Mucosa of descending colon (tissue), 3 donors: ENCODE measurements around the gene MBNL1. TPM values are rescaled to one million over a fixed set of nuclear protein-coding genes. Genes with fewer than 3 reads are reported as not detected.
"Not testable (repeated sequence)": the region's sequence is repeated elsewhere in the genome, so short reads cannot be mapped to it uniquely, and the experiment has no call there.

ENCODE experiments used
- ATAC-seq: fragments of 200-7000 bp; cut with Tn5 transposase; one replicate; pipeline ENCODE4 v1.9.1; 2020; ENCODE audit warnings: mild to moderate bottlenecking, moderate library complexity
- DNase-seq, 3 donors: peaks; one replicate each; pipeline ENCODE4 v3.0.0-alpha.2; 2020
- H3K36me3 ChIP-seq: fragments of 200-600 bp; one replicate; pipeline ENCODE4 v1.8.0; 2021; ENCODE audit warnings: low read depth, mild to moderate bottlenecking
- H3K4me1 ChIP-seq: fragments of 200-600 bp; one replicate; pipeline ENCODE4 v1.8.0; 2021; ENCODE audit warnings: low read depth, mild to moderate bottlenecking
- H3K4me3 ChIP-seq: fragments of 200-600 bp; one replicate; pipeline ENCODE4 v1.8.0; 2021; ENCODE audit warnings: mild to moderate bottlenecking
- H3K9me3 ChIP-seq: fragments of 200-600 bp; one replicate; pipeline ENCODE4 v1.8.0; 2021; ENCODE audit warnings: mild to moderate bottlenecking
- CTCF ChIP-seq: fragments of 200-600 bp; IDR thresholded peaks from one replicate; pipeline ENCODE4 v1.8.0; 2022; ENCODE audit warnings: antibody characterized with exemption, mild to moderate bottlenecking
- intact Hi-C, 2 donors: fragments of 100-400 bp; cut with DNase I in 1 of 2; cut with micrococcal nuclease in 1 of 2; formaldehyde crosslinking; loops; one replicate each; pipeline versions ENCODE4 v1.11.0 to v1.11.1; 2022; cut with DNase I, micrococcal nuclease
- total RNA-seq, 3 donors: library from RNA; stranded (reverse); fragmentation: NEBNext Ultra II Directional in 2 of 3; extraction: Animal tissue kit (Norgen Biotek cat#: 25700) in 2 of 3; gene quantifications; one replicate each; pipeline versions ENCODE4 v1.2.1 to v1.2.4, GENCODE V29; 2021 to 2023
- donor health status: DM: no; HTN: no; CAD: no; lungs with moderate emphysema.
- donor health status: DM: no; HTN: no; CAD: no.
- donor health status: DM: no; HTN: yes; CAD: no.

Gene MBNL1
- total RNA-seq, 3 donors from 2014 or later: 184 to 381 (median 215) TPM

- Histone ChIP-seq H3K9me3 (peaks cover 3% of the 10 kb centered on the region), H3K4me3 (no peak overlapping the region), H3K4me1 (peaks cover 6% of the 10 kb centered on the region), H3K36me3 (no peaks in the 10 kb centered on the region)
- intact Hi-C loops: no loop called here
- ATAC-seq (no peak), DNase-seq (no peak)
- TF ChIP-seq CTCF: no peak
These were observed 168.2 kb downstream of the MBNL1 start for GRCh38 chr3:152436707-152437590.

GRCh38 chr3:152438181-152438580 is 169.5 kb downstream of the MBNL1 start:
- Histone ChIP-seq H3K36me3 (no peaks in the 10 kb centered on the region), H3K4me3 (no peak overlapping the region), H3K4me1 (peaks cover 6% of the 10 kb centered on the region), H3K9me3 (peaks cover 3% of the 10 kb centered on the region)
- DNase-seq (no peak), ATAC-seq (no peak)
- intact Hi-C loops: no loop called here
- no peak for TF ChIP-seq CTCF

- TF ChIP-seq CTCF: no peak
- intact Hi-C loops: no loop called here
- no peak for ATAC-seq
- peaks cover 6% of the 10 kb centered on the region for H3K4me1 ChIP-seq
- peaks cover 3% of the 10 kb centered on the region for H3K9me3 ChIP-seq
- H3K4me3 ChIP-seq: no peak overlapping the region
- no peak for DNase-seq
- H3K36me3 ChIP-seq: no peaks in the 10 kb centered on the region
These were observed 170.0 kb downstream of the MBNL1 start for GRCh38 chr3:152438706-152439105.

GRCh38 chr3:152440243-152440642 is 171.5 kb downstream of the MBNL1 start:
- H3K4me3 ChIP-seq, H3K4me1 ChIP-seq, ATAC-seq, H3K36me3 ChIP-seq, DNase-seq, H3K9me3 ChIP-seq: not testable (repeated sequence)
- intact Hi-C loops: loop anchor here in 1 of 2 donors (10.0 kb wide), 1 partner anchor 365 kb away; no protein-coding TSS in a partner anchor

GRCh38 chr3:152443212-152444023 is 174.7 kb downstream of the MBNL1 start:
- H3K4me3 ChIP-seq: no peak overlapping the region
- no peak for TF ChIP-seq CTCF
- peak; percentile 32 for ATAC-seq
- H3K4me1 ChIP-seq: peaks cover 11% of the 10 kb centered on the region
- no peak for DNase-seq
- H3K36me3 ChIP-seq: no peaks in the 10 kb centered on the region
- H3K9me3 ChIP-seq: no peaks in the 10 kb centered on the region
- intact Hi-C loops: loop anchor here in 1 of 2 donors (10.0 kb wide), 1 partner anchor 369 kb away; no protein-coding TSS in a partner anchor
